Nephron progenitor cell (in vitro differentiated cells): ENCODE results near the gene MAPRE2.
A peak's percentile ranks its signal among the peaks of the same experiment; 100 is the strongest.

Experiments
- DNase-seq: peaks from one replicate; pipeline ENCODE4 v3.0.0; 2021
- H3K27ac Mint-ChIP-seq: 2 replicates; pipeline ENCODE4 v1.8.0; 2021; ENCODE audit warnings: mild to moderate bottlenecking, moderate library complexity, mixed read lengths
- H3K27me3 Mint-ChIP-seq: 2 replicates; pipeline ENCODE4 v1.8.0; 2021; ENCODE audit warnings: mild to moderate bottlenecking, low read depth, mixed read lengths; ENCODE audit not compliant: poor library complexity
- H3K36me3 Mint-ChIP-seq: 2 replicates; pipeline ENCODE4 v1.8.0; 2021; ENCODE audit warnings: low read depth, mixed read lengths
- H3K4me1 Mint-ChIP-seq: 2 replicates; pipeline ENCODE4 v1.8.0; 2021; ENCODE audit warnings: mixed read lengths
- H3K4me3 Mint-ChIP-seq: 2 replicates; pipeline ENCODE4 v1.8.0; 2021; ENCODE audit warnings: mild to moderate bottlenecking, moderate library complexity, mixed read lengths
- H3K9me3 Mint-ChIP-seq: 2 replicates; pipeline ENCODE4 v1.8.0; 2021; ENCODE audit warnings: mild to moderate bottlenecking, moderate library complexity, mixed read lengths
- TF ChIP-seq, protein P1 (sequence below): fragments of 200-600 bp; sonication (generic); IDR thresholded peaks from 2 replicates; pipeline ENCODE4 v1.5.0; 2021; ENCODE audit warnings: antibody characterized with exemption

Gene MAPRE2

DNA sequence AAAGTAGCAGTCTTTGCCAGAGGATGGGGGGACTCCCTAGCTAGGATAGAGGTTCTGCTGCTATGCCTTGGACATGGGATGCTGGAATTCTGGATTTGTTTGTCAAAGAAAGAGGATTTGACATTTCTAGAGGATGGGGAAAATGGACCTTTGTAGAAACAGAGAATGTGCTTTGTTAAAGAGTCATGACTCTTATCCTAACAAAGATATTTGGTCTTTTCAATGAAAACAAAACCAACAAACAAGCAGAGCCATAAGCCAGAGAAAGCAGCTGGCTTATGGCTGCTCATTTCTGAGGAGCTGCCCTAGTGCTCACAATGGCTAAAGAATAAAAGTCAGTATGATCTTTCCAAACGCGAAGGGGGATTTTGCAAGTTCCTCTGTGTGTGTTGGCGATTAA, 40.8 kb upstream of the MAPRE2 start:
- TF ChIP-seq, protein P1, sequence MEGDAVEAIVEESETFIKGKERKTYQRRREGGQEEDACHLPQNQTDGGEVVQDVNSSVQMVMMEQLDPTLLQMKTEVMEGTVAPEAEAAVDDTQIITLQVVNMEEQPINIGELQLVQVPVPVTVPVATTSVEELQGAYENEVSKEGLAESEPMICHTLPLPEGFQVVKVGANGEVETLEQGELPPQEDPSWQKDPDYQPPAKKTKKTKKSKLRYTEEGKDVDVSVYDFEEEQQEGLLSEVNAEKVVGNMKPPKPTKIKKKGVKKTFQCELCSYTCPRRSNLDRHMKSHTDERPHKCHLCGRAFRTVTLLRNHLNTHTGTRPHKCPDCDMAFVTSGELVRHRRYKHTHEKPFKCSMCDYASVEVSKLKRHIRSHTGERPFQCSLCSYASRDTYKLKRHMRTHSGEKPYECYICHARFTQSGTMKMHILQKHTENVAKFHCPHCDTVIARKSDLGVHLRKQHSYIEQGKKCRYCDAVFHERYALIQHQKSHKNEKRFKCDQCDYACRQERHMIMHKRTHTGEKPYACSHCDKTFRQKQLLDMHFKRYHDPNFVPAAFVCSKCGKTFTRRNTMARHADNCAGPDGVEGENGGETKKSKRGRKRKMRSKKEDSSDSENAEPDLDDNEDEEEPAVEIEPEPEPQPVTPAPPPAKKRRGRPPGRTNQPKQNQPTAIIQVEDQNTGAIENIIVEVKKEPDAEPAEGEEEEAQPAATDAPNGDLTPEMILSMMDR = no peak
- peaks cover 13% of the 10 kb centered on the region for H3K27me3 Mint-ChIP-seq
- H3K4me1 Mint-ChIP-seq = peaks cover 26% of the 10 kb centered on the region

DNA sequence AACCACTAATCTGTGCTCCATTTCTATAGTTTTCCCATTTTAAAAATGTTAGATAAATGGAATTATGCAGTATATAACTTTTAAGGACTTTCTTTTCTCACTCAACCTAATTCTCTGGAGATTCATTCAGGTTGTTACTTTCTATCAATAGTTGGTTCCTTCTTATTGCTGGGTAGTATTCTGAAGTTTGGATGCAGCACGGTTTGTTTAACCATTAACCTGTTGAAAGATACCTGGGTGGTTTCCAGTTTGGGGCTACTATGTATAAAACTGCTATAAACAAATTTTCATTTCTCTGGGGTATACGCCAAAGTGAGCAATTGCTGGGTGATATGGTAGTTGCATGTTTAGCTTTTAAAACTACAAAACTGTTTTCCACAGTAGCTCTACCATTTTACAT, 39.1 kb upstream of the MAPRE2 start:
- TF ChIP-seq, protein P1 = no peak
- H3K36me3 Mint-ChIP-seq = no peaks in the 10 kb centered on the region
- DNase-seq = no peak
- H3K27ac Mint-ChIP-seq = no peak overlapping the region
- H3K9me3 Mint-ChIP-seq = peaks cover 2% of the 10 kb centered on the region
- peaks cover 13% of the 10 kb centered on the region for H3K27me3 Mint-ChIP-seq
- peaks cover 24% of the 10 kb centered on the region for H3K4me1 Mint-ChIP-seq
- no peak overlapping the region for H3K4me3 Mint-ChIP-seq

More for the DNA sequence above, 40.8 kb upstream of the MAPRE2 start:
- no peak overlapping the region for H3K4me3 Mint-ChIP-seq
- peaks cover 12% of the 10 kb centered on the region for H3K9me3 Mint-ChIP-seq
- H3K36me3 Mint-ChIP-seq = no peaks in the 10 kb centered on the region
- no peak overlapping the region for H3K27ac Mint-ChIP-seq
- DNase-seq = no peak

DNA sequence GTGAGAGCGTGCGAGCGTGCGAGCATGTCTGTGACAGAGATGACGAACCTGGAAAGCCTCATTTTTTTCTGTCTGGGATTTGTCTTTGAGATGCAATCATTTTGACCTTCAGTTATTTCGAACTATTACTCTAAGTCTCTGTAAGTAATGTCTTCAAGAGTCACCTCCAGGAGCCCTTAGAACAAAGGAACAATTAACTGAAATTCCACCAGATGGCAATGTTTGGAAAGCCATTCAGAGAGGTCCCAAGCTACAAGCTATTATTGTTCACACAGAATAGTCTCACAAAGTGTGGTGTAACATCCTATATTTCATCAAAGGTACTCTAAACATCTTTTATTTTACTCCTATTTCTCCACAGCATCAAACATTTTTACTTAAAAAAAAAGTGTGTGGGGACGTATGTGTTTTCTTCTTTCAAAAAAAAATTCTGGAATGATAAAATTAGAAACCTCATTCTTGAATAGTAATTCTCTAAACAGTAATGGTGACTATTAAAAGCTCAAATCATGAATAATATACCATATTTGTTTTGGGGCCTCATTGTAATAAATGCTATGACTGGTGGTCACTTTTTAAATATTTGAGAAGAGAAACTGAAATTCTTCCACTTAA, 35.1 kb upstream of the MAPRE2 start:
- Mint-ChIP-seq H3K27me3 (peaks cover 7% of the 10 kb centered on the region), H3K4me3 (no peak overlapping the region), H3K27ac (no peak overlapping the region), H3K9me3 (no peaks in the 10 kb centered on the region), H3K36me3 (no peaks in the 10 kb centered on the region), H3K4me1 (no peaks in the 10 kb centered on the region)
- TF ChIP-seq, protein P1 = peak; percentile 55
- peak; percentile 8 for DNase-seq

DNA sequence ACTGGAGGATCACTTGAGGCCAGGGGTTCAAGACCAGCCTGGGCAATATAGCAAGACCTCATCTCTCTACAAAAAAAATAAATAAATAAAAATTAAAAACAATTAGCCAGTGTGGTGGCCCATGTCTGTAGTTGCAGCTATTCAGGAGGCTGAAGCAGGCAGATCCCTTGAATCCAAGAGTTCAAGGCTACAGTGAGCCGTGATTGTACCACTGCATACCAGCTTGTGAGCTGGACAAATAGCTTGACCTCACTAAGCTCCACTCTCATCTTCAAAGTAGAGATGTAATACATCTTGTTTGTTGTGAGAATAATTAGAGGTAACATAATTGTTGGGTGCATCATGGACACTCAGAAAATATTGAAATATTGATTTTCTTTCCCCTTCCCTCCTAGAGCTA, 31.1 kb upstream of the MAPRE2 start:
- Mint-ChIP-seq H3K27ac (no peak overlapping the region), H3K9me3 (no peaks in the 10 kb centered on the region), H3K36me3 (no peaks in the 10 kb centered on the region), H3K4me1 (no peaks in the 10 kb centered on the region), H3K27me3 (no peaks in the 10 kb centered on the region), H3K4me3 (no peak overlapping the region)
- DNase-seq = no peak
- TF ChIP-seq, protein P1 = no peak

DNA sequence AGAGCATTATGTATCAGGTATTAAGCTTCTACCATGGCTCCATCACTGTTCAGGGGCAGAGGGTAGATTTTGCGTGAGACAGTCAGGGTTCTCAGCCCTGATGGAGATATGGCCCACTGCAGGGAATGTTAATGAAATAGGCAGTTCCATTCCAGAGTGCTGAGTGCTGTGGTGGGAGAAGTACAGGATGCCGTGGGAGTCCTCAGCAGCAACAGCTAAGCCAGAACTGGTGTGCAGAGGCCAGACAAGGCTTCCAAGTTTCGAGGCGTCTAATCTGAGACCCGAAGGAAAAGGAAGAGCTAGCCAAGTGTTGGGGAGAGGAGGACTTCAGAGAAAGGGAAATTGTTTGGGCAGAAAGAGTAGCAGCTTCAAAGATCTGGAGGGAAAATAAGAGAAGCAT, 30.2 kb upstream of the MAPRE2 start:
- TF ChIP-seq, protein P1 = no peak
- Mint-ChIP-seq H3K4me1 (no peaks in the 10 kb centered on the region), H3K9me3 (no peaks in the 10 kb centered on the region), H3K27ac (no peak overlapping the region), H3K4me3 (no peak overlapping the region), H3K36me3 (no peaks in the 10 kb centered on the region), H3K27me3 (no peaks in the 10 kb centered on the region)
- no peak for DNase-seq

DNA sequence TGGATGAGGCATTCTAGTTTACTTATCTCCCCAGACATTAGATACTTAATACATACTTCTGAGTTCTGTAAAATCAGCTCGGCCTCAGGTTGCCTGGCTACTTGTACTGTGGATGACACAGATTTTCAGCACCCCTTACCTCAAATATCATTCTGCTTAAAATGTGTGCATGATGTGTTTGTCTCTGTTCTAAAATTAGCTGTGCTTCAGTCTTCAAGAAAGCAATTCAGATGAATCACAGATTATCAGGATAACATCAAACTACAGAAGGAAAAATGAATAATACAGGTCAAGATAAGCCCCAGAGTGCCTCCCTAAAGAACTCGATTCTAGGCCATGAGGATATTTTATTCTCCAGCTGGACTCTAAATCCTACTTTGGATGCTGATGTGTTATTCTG, 21.3 kb upstream of the MAPRE2 start:
- TF ChIP-seq, protein P1 = no peak
- DNase-seq = no peak
- no peaks in the 10 kb centered on the region for H3K4me1 Mint-ChIP-seq
- H3K27me3 Mint-ChIP-seq = peaks cover 14% of the 10 kb centered on the region
- H3K9me3 Mint-ChIP-seq = no peaks in the 10 kb centered on the region
- no peak overlapping the region for H3K27ac Mint-ChIP-seq
- H3K4me3 Mint-ChIP-seq = no peak overlapping the region
- H3K36me3 Mint-ChIP-seq = no peaks in the 10 kb centered on the region
